GDM1 (cell line): ENCODE measurements around the gene PROCA1.
"Not testable (repeated sequence)": the region's sequence is repeated elsewhere in the genome, so short reads cannot be mapped to it uniquely, and the experiment has no call there.

Source experiments
- DNase-seq: peaks from one replicate; lab custom pipeline; 2025; lab: John Stamatoyannopoulos, UW

PROCA1 gene

GRCh38 chr17:28669918-28670317 is 41.8 kb downstream of the PROCA1 start:
- no peak for DNase-seq

- DNase-seq, result no peak
Measured at GRCh38 chr17:28667870-28668269, 43.8 kb downstream of the PROCA1 start.

- DNase-seq, result no peak
Measured at GRCh38 chr17:28665994-28666393, 45.7 kb downstream of the PROCA1 start.

GRCh38 chr17:28663723-28664122 is 48.0 kb downstream of the PROCA1 start:
- no peak for DNase-seq

GRCh38 chr17:28662527-28662829 is 49.2 kb downstream of the PROCA1 start:
- no peak for DNase-seq

DNA sequence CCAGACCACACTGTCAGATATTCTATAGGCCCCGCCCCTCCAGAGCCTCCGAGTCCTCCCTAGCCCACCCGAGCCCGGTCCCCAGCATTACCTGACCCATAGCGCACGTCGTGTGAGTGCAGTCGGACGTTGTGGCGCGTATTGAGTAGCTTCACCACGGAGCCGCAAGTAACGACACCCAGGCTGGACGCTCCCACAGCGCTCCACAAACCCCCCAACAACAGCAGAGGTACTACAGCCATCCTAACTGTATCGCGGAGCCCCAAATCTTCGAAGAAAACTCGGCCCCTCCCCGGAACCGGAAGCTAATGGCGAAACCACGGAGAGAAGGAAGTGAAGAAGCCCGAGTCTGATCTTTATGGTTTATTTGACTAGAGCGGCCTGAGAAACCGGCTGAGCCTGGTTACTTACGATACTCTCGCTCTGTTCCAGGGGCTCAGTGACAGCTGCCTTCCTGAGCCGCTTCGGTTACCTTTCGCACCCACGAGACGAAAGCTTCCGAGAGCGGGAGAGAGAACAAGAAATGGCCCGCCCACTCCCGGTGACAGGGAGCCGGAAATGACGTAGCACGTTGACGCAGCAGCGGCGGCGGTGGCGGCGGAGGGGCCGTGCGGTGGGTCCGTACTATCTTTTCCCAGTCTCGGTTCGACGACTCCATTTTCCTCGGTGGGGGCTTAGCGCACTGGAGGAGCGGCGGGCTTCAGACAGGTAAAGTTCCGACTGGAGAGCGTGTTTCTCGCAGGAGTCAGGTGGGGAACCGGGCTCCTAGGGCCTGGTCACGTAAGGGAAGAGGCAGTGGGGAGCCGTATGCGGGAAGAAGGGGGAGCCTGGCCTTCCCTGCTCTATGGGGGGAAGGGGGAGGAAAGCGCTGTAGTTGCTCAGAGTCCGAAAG is 49.8 kb downstream of the PROCA1 start, which contains the start of the genes SDF2 and SUPT6H:
Gene SDF2 (minus strand): TSS at position 272 of the 892 bp plus-strand sequence. CDS start 30 bp downstream, at position 242.
Gene SUPT6H (plus strand): TSS at position 571 of the 892 bp plus-strand sequence. CDS start 11,197 bp downstream, outside the sequence.
- DNase-seq, result peak; percentile 78

DNA sequence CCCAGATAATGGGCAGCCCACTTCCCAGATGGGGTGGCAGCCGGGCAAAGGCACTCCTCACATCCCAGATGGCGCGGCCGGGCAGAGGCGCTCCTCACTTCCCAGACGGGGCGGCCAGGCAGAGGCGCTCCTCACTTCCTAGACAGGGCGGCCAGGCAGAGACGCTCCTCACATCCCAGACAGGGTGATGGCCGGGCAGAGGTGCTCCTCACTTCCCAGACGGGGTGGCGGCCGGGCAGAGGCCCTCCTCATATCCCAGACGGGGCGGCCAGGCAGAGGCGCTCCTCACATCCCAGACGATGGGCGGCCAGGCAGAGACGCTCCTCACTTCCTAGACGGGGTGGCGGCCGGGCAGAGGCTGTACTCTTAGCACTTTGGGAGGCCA is 52.2 kb downstream of the PROCA1 start:
- not testable (repeated sequence) for DNase-seq

- DNase-seq, result not testable (repeated sequence)
Measured at GRCh38 chr17:28658766-28659496, 52.8 kb downstream of the PROCA1 start.

GRCh38 chr17:28658342-28658741 is 53.3 kb downstream of the PROCA1 start:
- DNase-seq, result not testable (repeated sequence)

DNA sequence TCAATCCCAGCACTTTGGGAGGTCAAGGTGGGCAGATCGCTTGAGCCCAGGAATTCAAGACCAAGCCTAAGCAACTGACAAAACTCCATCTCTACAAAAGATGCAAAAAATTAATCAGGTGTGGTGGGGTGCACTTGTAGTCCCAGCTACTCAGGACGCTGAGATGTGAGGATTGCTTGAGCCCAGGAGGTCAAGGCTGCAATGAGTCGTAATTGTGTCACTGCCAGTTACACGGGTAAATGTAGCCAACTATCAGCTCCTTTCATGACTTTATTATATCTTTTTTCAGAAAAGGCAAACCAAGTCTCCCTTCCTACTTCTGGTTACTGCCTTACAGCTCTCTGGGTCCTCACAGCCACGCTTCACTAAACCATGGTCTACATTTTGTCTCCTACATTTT is 53.9 kb downstream of the PROCA1 start:
- no peak for DNase-seq

DNA sequence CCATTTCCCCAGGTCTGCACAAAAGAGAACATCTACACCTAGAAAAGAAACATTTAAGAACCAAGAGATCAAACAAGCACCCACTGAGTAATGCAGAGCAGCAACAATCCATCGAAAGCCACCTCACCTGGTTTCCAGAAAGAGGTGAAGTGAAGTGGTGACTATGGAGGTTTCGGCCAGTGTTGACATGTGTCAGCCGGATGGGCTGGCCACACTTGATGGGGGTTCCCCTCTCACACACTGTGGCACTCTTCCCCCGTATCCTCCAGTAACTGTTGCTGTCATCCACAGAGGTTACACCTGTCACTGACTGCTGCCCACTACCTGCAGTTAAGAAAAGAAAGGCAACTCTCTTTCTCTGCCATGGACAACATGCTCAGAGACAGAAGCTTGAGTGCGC is 56.5 kb downstream of the PROCA1 start:
- DNase-seq, result no peak
